GM19239 (cell line): ENCODE data around the gene DPP6.

ENCODE experiments used
- DNase-seq: peaks from one replicate; pipeline ENCODE4 v3.0.0; 2011; ENCODE audit warnings: low spot score; ENCODE audit not compliant: insufficient read length
- FAIRE-seq: peaks from 2 replicates; lab custom pipeline; 2011; peaks lifted over from hg19 to GRCh38; lab: Jason Lieb, UNC

The DPP6 gene

GRCh38 chr7:154383045-154383444 lies 330.8 kb downstream of the DPP6 start:
- DNase-seq: no peak
- FAIRE-seq: no peak

DNA sequence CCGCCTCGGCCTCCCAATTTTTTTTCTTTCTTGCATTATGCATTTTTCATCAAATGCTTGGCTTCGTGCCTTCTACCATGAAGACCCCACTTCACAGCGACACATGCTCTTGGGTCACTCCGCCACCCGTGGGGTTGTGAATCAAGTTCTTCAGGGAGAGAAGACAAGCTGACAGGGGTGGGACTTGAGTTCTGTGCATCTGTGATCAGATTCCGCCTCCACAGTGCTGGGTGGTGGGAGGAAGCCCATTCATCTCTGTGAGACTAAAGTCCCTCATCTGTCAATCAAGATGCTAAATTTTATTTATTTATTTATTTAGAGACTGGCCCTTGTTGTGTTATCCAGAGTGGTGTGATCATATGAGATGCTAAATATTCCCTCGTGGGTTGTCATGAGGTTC lies 333.0 kb downstream of the DPP6 start:
- FAIRE-seq: no peak
- no peak for DNase-seq

- DNase-seq (no peak), FAIRE-seq (no peak)
Observed at GRCh38 chr7:154387252-154387651, 335.1 kb downstream of the DPP6 start.

- DNase-seq (no peak), FAIRE-seq (no peak)
Observed at GRCh38 chr7:154388412-154388811, 336.2 kb downstream of the DPP6 start.

DNA sequence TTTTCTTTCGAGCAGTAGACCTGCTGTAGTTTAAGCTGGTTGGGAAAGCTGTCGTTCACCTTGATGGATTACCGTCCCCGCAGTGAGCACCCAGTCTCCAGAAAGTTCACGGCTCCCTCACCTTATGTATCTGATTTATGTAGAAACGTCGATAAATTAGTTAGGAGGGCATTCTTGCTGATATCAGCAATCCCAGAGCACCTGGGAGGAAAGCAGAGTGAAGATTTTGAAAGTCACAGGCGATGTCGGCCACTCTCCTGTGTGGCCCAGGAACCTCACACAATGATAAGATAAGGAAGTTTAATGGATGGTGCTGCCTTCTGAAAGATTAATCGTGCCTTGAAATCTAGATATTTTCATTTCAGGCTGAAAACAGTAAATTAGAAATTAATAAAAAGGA lies 336.8 kb downstream of the DPP6 start:
- no peak for DNase-seq
- FAIRE-seq: no peak

- no peak for DNase-seq
- no peak for FAIRE-seq
Observed at GRCh38 chr7:154390961-154391360, 338.8 kb downstream of the DPP6 start.

- DNase-seq: no peak
- no peak for FAIRE-seq
Observed at GRCh38 chr7:154394804-154395203, 342.6 kb downstream of the DPP6 start.

GRCh38 chr7:154406312-154406711 lies 354.1 kb downstream of the DPP6 start:
- FAIRE-seq (no peak), DNase-seq (no peak)

DNA sequence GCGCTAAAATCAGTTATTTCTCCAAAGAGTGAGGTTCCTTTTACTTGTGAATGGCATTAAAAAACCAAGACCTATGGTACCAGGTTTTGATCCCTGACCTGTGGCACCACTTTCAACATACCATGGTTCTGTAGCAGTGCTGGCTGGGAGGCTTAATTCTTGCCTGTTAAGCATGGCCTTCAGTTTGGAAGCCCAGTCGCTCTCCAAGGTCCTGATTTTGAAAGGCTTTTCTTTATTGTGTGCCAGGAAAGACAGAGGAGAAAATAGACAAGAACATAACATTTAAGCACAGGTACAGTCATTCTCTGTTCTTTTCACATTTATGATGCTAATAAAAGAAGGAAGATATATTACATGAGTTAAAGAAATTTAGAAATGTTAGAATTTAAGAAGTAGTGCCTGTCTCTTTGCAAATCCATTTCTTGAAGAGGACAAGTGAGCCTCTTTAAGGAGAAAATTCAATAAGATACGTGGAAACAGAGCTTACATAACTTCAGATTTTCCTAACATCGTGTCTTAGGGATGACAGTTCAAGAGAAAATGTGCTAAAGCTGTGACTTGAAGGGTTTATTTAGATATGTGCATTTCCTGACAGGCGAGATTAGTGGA lies 357.6 kb downstream of the DPP6 start:
- DNase-seq: no peak
- FAIRE-seq: no peak

GRCh38 chr7:154412105-154412504 lies 359.9 kb downstream of the DPP6 start:
- FAIRE-seq: no peak
- DNase-seq: no peak

DNA sequence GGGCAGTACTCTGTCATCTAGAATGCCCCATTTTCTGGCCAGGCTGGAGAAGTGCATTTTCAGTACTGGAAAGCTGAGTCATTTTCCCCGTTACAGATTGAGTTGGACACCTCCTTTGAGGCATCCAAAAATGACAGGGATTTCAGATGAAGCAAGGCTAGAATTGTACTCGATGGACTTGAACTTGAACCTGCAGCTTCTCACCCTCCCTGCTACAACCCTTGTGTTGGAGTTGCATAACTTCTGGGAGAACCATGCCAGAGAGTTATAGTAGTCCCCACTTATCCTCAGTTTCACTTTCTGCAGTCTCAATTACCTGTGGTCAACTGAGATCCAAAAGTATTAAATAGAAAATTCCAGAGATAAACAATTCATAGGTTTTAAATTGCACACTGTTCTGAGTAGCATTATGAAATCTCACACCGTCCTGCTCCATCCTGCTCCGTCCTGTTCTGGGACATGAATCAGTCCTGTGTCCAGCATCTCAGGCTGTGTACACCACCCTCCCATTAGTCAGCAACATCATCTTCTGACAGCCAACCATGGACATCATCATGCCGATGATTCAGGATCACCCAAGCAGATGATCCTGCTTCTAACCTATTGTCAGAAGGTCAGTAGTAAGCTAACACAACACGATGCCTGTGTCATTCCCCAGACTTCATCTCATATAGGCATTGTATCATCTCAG lies 363.7 kb downstream of the DPP6 start:
- FAIRE-seq (no peak), DNase-seq (no peak)

GRCh38 chr7:154416714-154417113 lies 364.5 kb downstream of the DPP6 start:
- no peak for DNase-seq
- FAIRE-seq: no peak

DNA sequence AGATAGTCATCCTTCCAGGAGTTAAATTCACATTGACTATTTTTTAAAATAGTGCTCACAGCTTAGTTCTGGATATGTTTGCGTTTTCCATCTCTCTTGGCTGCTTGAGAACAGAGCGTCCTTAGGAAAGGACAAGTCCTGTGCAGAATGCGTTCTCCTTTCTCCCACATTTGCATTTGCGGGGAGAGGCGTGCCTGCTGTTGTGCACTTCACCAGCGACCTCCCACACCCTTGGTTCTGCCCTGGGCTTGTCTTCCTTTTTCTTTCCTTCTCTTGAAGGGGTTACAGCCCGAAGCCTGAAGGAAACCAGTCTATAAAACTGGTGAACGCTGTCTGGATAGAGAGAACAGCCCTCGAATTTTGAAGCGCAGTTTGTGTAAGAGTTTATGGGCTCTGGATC lies 367.1 kb downstream of the DPP6 start:
- DNase-seq: no peak
- no peak for FAIRE-seq

GRCh38 chr7:154423231-154423630 lies 371.0 kb downstream of the DPP6 start:
- FAIRE-seq (no peak), DNase-seq (no peak)

- no peak for FAIRE-seq
- DNase-seq: no peak
Observed at GRCh38 chr7:154424350-154424749, 372.2 kb downstream of the DPP6 start.

DNA sequence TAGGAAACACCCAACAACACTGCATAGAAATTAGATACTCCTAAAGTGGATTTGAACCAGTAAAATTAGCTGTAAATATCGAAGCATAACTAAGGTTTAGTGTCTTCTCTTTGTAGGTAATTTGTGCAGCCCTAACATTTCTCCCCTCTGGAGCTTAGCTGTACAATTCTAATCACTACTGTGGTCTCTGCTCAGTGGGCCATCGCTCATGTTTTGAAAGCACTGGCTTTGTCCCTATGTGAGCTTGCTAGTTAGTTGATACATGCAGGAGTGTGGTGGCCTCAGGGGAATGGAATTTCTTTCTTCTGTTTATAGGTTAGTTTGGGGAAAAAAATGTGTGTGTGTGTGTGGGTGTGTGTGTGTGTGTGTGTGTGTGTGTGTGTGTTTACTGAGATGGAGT lies 373.1 kb downstream of the DPP6 start:
- no peak for DNase-seq
- no peak for FAIRE-seq

DNA sequence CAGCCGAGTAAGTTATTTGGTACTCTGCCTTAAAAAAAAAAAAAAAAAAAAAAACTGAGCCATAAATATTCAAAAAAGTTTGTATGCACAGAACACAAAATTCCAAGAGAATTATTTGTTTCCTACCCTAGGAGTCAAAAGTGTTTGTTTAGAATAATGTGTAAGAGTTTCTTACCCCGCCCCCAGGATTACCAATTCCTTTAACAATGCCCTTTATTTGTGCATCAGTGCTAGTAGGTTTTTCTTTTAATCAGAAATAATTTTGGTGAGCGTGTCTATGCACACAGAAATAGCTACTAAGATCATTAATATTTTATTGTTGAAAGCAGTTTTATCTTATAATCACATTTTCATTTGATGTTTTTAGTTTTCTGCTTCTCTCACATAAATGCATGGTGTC lies 374.6 kb downstream of the DPP6 start:
- no peak for FAIRE-seq
- no peak for DNase-seq

DNA sequence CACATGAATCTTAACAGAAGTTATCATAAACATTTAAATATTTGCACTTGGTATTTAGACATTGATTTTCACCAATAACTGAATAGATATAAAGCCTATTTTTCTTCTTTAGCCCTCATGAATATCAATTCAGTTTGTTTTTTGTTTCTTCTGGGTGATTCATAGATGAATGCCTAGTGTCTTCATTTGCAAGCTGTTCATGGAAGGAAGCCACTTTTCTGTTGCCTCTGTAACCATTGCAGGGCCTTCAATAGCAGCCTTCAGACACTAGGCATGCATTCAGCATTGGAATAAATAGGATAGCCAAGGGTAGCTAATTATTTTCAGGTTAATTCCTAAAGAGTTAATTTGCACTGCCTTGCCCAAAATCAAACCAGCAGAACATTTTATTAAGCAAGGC lies 375.3 kb downstream of the DPP6 start:
- DNase-seq (no peak), FAIRE-seq (no peak)

GRCh38 chr7:154429666-154430404 lies 377.6 kb downstream of the DPP6 start:
- no peak for DNase-seq
- no peak for FAIRE-seq

GRCh38 chr7:154430640-154431039 lies 378.4 kb downstream of the DPP6 start:
- FAIRE-seq (no peak), DNase-seq (no peak)

- DNase-seq (no peak), FAIRE-seq (no peak)
Observed at GRCh38 chr7:154431045-154431444, 378.8 kb downstream of the DPP6 start.
